ENCODE results near the gene NEUROD2.

Gene NEUROD2

DNA sequence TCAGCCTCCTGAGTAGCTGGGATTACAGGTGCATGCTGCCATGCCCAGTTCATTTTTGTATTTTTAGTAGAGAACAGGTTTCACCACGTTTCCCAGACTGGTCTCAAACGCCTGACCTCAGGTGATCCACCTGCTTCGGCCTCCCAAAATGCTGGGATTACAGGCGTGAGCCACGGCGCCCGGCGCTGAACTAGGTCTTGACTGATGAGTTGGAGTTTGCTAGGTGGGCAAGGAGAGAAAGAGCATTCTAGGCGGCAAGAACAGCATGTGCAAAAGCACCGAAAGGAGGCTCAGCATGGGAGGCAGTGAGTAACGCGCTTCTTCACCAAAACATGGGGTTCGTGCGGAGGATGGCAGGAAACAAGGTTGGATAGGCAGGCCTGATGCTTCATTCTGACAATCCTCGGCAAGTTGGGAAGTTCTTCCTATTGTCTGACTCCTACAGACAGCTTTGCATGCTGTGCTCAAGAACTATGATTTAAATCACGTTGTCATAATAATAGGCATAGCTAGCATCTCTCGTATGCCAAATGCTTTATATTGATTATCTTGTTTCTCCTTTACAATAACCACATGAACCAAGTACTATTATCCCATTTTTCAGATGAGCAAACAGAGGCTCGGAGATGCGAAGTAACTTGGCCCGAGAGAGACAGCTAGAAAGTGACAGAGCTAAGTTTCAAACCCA lies 26.5 kb downstream of the NEUROD2 start:
- H3K27ac ChIP-seq = no peak overlapping the region
- TF ChIP-seq ZFX (IDR thresholded peaks at IDR 0.05) = no peak
- TF ChIP-seq, protein P1, sequence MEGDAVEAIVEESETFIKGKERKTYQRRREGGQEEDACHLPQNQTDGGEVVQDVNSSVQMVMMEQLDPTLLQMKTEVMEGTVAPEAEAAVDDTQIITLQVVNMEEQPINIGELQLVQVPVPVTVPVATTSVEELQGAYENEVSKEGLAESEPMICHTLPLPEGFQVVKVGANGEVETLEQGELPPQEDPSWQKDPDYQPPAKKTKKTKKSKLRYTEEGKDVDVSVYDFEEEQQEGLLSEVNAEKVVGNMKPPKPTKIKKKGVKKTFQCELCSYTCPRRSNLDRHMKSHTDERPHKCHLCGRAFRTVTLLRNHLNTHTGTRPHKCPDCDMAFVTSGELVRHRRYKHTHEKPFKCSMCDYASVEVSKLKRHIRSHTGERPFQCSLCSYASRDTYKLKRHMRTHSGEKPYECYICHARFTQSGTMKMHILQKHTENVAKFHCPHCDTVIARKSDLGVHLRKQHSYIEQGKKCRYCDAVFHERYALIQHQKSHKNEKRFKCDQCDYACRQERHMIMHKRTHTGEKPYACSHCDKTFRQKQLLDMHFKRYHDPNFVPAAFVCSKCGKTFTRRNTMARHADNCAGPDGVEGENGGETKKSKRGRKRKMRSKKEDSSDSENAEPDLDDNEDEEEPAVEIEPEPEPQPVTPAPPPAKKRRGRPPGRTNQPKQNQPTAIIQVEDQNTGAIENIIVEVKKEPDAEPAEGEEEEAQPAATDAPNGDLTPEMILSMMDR (conservative IDR thresholded peaks at IDR 0.05) = no peak

DNA sequence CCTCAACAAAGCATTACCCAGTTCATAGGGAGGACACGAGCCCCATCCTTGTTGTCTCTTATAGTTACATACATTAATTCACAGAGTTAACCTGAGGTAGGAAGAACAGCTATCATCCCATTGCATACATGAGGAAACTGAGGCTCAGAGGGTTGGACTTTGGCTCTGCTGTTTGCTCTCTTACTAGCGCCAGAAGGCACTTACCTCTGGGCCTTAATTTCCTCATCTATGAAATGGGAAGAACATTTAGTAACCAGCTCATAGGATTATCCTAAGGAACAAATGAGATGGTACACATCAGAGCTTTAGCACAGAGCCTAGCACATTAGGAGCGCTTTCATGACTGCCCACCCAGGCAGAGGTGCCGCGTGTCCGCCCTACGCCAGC lies 27.6 kb downstream of the NEUROD2 start:
- TF ChIP-seq, protein P1 (conservative IDR thresholded peaks at IDR 0.05) = no peak
- TF ChIP-seq ZFX (IDR thresholded peaks at IDR 0.05) = no peak
- H3K27ac ChIP-seq = no peak overlapping the region

DNA sequence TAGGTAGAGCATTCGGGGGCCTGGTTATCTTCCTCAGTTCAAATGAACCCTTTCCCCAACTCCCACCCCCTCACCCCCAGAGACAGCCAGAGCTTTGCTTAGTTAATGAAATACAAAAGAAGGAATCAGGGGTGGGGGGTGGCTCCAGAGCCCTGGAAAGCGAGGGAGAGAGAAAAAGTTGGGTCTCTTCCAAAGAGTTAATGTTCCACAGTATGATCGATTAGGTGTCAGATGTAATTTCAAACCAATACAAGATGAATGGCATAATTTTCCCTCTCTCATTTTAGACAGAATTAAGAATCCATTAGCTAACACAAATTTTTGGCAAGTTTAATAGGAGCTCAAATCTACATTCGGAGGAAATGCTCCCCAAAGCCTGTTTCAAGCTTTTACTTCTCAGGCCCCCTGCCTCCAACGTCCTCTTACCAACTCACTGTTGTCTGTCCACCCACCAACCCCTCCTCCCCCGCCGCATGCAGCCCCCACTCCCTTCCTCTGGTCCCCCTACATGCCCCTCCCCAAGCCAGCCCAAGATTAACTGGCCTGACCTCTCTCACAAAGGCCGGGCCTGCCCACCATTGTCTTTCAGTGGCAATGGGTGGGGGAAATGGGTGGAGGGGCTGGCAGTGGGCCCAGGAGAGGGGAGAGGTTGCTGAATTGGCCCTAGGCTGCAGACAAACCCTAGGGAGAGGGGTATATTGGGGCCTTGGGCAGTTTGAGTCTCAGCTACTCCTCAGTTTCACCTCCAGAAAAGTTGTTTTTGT lies 28.2 kb downstream of the NEUROD2 start:
- TF ChIP-seq, protein P1 (conservative IDR thresholded peaks at IDR 0.05) = no peak
- no peak for TF ChIP-seq ZFX (IDR thresholded peaks at IDR 0.05)
- no peak overlapping the region for H3K27ac ChIP-seq

DNA sequence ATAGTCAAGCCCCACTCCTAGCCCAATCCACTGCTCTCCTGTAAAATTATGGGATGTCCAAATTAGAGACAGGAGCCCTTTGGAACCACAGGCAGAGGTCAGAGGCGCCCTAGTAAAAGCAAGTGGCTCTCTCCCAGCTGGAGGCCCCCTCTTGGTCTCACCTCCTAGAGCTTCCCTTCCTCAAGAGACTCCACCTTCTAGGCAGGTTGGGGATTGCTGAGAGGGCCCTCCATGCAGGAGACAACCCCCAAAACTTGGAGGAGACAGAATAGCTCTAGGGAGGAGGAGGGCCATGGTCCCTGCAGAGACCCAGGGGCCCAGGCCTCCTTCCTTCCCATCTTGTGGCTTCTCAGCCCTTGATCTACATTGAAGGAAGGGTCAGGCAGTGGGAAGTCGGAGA lies 29.4 kb downstream of the NEUROD2 start:
- no peak overlapping the region for H3K27ac ChIP-seq
- TF ChIP-seq ZFX (IDR thresholded peaks at IDR 0.05) = no peak
- TF ChIP-seq, protein P1 (conservative IDR thresholded peaks at IDR 0.05) = no peak

DNA sequence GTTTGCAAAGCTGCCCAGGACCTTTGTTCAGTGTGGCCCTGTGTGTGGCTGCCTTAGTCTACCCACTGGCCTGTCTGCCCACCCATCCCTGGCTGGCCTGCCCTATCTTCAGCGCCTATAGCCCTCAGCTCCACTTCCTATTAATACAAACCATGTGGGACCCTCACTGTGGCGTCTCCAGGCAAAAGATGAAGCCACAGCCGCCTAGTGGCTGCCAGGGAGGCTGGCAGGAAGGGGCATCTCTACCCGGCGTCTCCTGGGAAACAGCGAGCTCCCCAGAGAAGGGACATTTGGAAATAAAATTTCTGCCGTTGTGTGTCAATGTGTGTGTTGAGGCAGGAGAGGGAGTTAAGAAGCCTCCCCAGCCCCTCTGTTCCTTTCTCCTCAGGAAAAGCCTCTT lies 31.5 kb downstream of the NEUROD2 start:
- TF ChIP-seq, protein P1 (conservative IDR thresholded peaks at IDR 0.05) = no peak; the same call in 1 of the 2 replicates
- TF ChIP-seq ZFX (IDR thresholded peaks at IDR 0.05) = no peak
- no peak overlapping the region for H3K27ac ChIP-seq

DNA sequence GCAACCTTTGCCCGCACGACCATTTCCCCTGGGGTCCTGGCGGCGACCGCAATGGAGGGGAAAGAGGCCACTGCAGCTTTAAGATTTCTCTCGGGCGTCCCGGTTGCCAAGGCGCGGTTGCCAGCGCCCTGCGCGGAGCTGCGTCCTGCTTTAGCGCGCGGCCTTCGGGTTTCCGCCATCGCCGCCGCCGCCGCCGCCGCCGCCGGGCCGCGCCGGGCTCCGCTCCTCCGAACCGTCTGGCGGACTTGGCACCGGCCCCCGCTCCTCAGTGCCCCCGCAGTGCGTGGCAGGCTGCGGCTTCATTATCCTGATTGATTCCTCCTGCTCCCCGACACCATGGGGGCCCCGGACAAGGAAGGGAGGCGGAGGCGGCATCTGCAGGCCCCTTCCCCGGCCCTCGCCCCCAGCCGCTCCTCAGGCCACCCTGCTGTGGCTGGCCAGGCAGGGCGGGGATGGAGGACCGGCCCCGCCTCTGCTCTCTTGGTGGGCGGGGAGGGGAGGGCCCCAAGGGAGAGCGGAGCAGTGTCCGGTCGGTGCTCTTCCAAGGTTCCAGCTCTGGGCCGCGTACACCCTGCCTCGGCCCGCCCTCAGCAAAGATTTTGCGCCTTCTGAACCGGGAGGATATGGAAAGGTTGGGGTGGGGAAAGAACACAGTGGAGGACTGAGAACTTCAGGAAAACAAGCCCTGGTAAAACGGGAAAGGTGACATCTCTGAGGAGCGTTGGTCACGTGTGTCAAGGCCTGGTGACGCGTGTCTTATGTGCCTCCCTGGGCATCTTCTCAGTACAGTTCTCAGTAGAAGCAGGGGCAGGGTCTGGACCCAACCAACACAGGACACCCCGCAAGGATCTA lies 34.0 kb downstream of the NEUROD2 start:
- TF ChIP-seq ZFX (IDR thresholded peaks at IDR 0.05) = peak; percentile 77; the same call in 1 of the 2 replicates
- TF ChIP-seq, protein P1 (conservative IDR thresholded peaks at IDR 0.05) = no peak
- H3K27ac ChIP-seq = peak overlapping the region; percentile 77
